NOMO-1 treated with DMSO at 0.1 percent for 48 hours (cell line): ENCODE results near the gene NOL11.
"Not testable (repeated sequence)": the region's sequence is repeated elsewhere in the genome, so short reads cannot be mapped to it uniquely, and the experiment has no call there.

ENCODE experiments used
- DNase-seq: peaks from one replicate; lab custom pipeline; 2025; ENCODE audit not compliant: unreplicated experiment; lab: John Stamatoyannopoulos, UW

NOL11 gene

GRCh38 chr17:67752160-67752559, 34.4 kb downstream of the NOL11 start:
- not testable (repeated sequence) for DNase-seq

GRCh38 chr17:67753026-67753425, 35.3 kb downstream of the NOL11 start:
- DNase-seq = no peak

GRCh38 chr17:67754001-67754400, 36.3 kb downstream of the NOL11 start:
- DNase-seq = no peak

GRCh38 chr17:67754686-67755085, 37.0 kb downstream of the NOL11 start:
- not testable (repeated sequence) for DNase-seq

GRCh38 chr17:67756766-67757165, 39.0 kb downstream of the NOL11 start:
- DNase-seq = not testable (repeated sequence)

GRCh38 chr17:67759355-67760171, 41.8 kb downstream of the NOL11 start:
- no peak for DNase-seq

- no peak for DNase-seq
These were observed 47.9 kb downstream of the NOL11 start for GRCh38 chr17:67765623-67766022.

GRCh38 chr17:67769231-67769630, 51.5 kb downstream of the NOL11 start:
- DNase-seq = no peak

- DNase-seq = no peak
These were observed 52.8 kb downstream of the NOL11 start for GRCh38 chr17:67770539-67770938.

GRCh38 chr17:67772679-67773078, 54.9 kb downstream of the NOL11 start:
- DNase-seq = no peak

- DNase-seq = no peak
These were observed 55.5 kb downstream of the NOL11 start for GRCh38 chr17:67773246-67773645.

GRCh38 chr17:67779098-67779672, 61.4 kb downstream of the NOL11 start:
- no peak for DNase-seq

GRCh38 chr17:67784364-67785121, 66.8 kb downstream of the NOL11 start:
- DNase-seq = no peak

- DNase-seq = no peak
These were observed 67.4 kb downstream of the NOL11 start for GRCh38 chr17:67785122-67785477.

GRCh38 chr17:67785504-67785903, 67.8 kb downstream of the NOL11 start:
- DNase-seq = no peak
